ENCODE results near the gene U2AF1L4.

- TF ChIP-seq MAX (IDR thresholded peaks at IDR 0.05; ENCODE audit: low read depth, low read length) (no peak), POLR2A (IDR thresholded peaks at IDR 0.05; ENCODE audit: low read depth, low read length) (no peak), TCF12 (IDR thresholded peaks at IDR 0.05; ENCODE audit: low read depth, low read length) (no peak), PAX5 (IDR thresholded peaks at IDR 0.05; ENCODE audit: borderline replicate concordance, low read depth, low read length) (no peak), SMAD1 (IDR thresholded peaks at IDR 0.05; ENCODE audit: low read depth, partially characterized antibody) (no peak), ATF3 (IDR thresholded peaks at IDR 0.05; ENCODE audit: borderline replicate concordance, extremely low read depth, low read depth, low read length) (no peak), SMARCA5 (IDR thresholded peaks at IDR 0.05) (no peak), SUZ12 (IDR thresholded peaks at IDR 0.05; ENCODE audit: unreplicated experiment) (no peak)
- TF ChIP-seq, protein P1, sequence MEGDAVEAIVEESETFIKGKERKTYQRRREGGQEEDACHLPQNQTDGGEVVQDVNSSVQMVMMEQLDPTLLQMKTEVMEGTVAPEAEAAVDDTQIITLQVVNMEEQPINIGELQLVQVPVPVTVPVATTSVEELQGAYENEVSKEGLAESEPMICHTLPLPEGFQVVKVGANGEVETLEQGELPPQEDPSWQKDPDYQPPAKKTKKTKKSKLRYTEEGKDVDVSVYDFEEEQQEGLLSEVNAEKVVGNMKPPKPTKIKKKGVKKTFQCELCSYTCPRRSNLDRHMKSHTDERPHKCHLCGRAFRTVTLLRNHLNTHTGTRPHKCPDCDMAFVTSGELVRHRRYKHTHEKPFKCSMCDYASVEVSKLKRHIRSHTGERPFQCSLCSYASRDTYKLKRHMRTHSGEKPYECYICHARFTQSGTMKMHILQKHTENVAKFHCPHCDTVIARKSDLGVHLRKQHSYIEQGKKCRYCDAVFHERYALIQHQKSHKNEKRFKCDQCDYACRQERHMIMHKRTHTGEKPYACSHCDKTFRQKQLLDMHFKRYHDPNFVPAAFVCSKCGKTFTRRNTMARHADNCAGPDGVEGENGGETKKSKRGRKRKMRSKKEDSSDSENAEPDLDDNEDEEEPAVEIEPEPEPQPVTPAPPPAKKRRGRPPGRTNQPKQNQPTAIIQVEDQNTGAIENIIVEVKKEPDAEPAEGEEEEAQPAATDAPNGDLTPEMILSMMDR (IDR thresholded peaks at IDR 0.05 in 2 of 3, conservative IDR thresholded peaks at IDR 0.05 in 1 of 3; ENCODE audit: control insufficient read depth in 2 of 3, extremely low read depth in 1 of 3, insufficient read depth in 1 of 3, low read depth in 3 of 3, low read length in 3 of 3): no peak
Observed at GRCh38 chr19:35725216-35725861, 19.9 kb downstream of the U2AF1L4 start.

Measured in GM12878 (cell line).